Fibroblast of lung (primary cell): ENCODE data around the gene SET.

Source experiments
- EZH2 ChIP-seq: IDR thresholded peaks from 2 replicates; pipeline ENCODE4 v1.5.1; 2012; ENCODE audit warnings: low read length, control low read depth, mild to moderate bottlenecking; ENCODE audit errors: missing control alignments
- TF ChIP-seq, protein P1 (sequence below), 2 donors: IDR thresholded peaks in 1 of 2; conservative IDR thresholded peaks in 1 of 2; 1 replicate in 1 of 2; 2 replicates in 1 of 2; pipeline ENCODE4 v1.5.1; 2011 to 2012; ENCODE audit warnings: low read length in 2 of 2, control low read depth in 1 of 2, inconsistent platforms in 1 of 2, low read depth in 1 of 2, mild to moderate bottlenecking in 1 of 2

DNA sequence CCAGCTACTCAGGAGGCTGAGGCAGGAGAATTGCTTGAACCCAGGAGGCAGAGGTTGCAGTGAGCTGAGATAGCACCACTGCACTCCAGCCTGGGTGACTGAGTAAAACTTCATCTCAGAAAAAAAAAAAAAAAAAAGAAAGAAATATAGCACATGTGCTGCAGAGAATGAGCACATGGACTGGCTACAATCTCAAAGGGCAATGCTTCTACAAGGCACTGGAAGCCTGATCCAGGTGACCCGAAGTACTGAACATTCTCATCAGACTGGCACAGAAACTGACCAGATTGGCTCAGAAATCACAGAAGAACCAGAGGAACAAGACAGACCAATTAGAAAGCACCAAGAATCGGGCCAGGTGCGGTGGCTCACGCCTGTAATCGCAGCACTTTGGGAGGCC lies 37.2 kb upstream of the SET start:
- no peak for TF ChIP-seq EZH2
- TF ChIP-seq, protein P1, sequence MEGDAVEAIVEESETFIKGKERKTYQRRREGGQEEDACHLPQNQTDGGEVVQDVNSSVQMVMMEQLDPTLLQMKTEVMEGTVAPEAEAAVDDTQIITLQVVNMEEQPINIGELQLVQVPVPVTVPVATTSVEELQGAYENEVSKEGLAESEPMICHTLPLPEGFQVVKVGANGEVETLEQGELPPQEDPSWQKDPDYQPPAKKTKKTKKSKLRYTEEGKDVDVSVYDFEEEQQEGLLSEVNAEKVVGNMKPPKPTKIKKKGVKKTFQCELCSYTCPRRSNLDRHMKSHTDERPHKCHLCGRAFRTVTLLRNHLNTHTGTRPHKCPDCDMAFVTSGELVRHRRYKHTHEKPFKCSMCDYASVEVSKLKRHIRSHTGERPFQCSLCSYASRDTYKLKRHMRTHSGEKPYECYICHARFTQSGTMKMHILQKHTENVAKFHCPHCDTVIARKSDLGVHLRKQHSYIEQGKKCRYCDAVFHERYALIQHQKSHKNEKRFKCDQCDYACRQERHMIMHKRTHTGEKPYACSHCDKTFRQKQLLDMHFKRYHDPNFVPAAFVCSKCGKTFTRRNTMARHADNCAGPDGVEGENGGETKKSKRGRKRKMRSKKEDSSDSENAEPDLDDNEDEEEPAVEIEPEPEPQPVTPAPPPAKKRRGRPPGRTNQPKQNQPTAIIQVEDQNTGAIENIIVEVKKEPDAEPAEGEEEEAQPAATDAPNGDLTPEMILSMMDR (conservative IDR thresholded peaks at IDR 0.05 in 1 of 2, IDR thresholded peaks at IDR 0.05 in 1 of 2; ENCODE audit: low read depth in 1 of 2, low read length in 2 of 2), result no peak
